NCI-H345 (cell line): ENCODE results near the gene CCNT2.
"Not testable (repeated sequence)": the region's sequence is repeated elsewhere in the genome, so short reads cannot be mapped to it uniquely, and the experiment has no call there.

Experiments used
- DNase-seq: peaks from one replicate; lab custom pipeline; 2025; lab: John Stamatoyannopoulos, UW

Gene CCNT2

GRCh38 chr2:134976074-134976702, 57.6 kb downstream of the CCNT2 start:
- DNase-seq: no peak

GRCh38 chr2:134977104-134977503, 58.5 kb downstream of the CCNT2 start:
- not testable (repeated sequence) for DNase-seq

- no peak for DNase-seq
Measured at GRCh38 chr2:134979221-134979620, 60.6 kb downstream of the CCNT2 start.

GRCh38 chr2:134980639-134981038, 62.0 kb downstream of the CCNT2 start:
- no peak for DNase-seq

GRCh38 chr2:134982603-134983002, 64.0 kb downstream of the CCNT2 start:
- no peak for DNase-seq

- DNase-seq: no peak
Measured at GRCh38 chr2:134985061-134985460, 66.4 kb downstream of the CCNT2 start.

- peak; percentile 44 for DNase-seq
Measured at GRCh38 chr2:134988994-134989605, 70.5 kb downstream of the CCNT2 start.

GRCh38 chr2:134999521-134999920, 80.9 kb downstream of the CCNT2 start:
- no peak for DNase-seq

GRCh38 chr2:135002836-135003235, 84.2 kb downstream of the CCNT2 start:
- DNase-seq: no peak

GRCh38 chr2:135004005-135004746, 85.6 kb downstream of the CCNT2 start:
- DNase-seq: peak; percentile 82

- no peak for DNase-seq
Measured at GRCh38 chr2:135005753-135006152, 87.1 kb downstream of the CCNT2 start.
